Nephron (organoid): Measurements from ENCODE around the gene PTPRN2.
A peak's percentile ranks its signal among the peaks of the same experiment; 100 is the strongest.
"Not testable (repeated sequence)": the region's sequence is repeated elsewhere in the genome, so short reads cannot be mapped to it uniquely, and the experiment has no call there.

Experiments
- H3K27ac Mint-ChIP-seq, 3 experiments: 2 replicates each; pipeline ENCODE4 v1.8.0; 2020; ENCODE audit warnings: mixed read lengths in 3 of 3, mild to moderate bottlenecking in 2 of 3, moderate library complexity in 1 of 3
- H3K27me3 Mint-ChIP-seq: 2 replicates; pipeline ENCODE4 v1.8.0; 2021; ENCODE audit warnings: low read depth, mild to moderate bottlenecking, moderate library complexity, mixed read lengths
- H3K36me3 Mint-ChIP-seq: 2 replicates; pipeline ENCODE4 v1.8.0; 2020; ENCODE audit warnings: low read depth, mixed read lengths
- H3K4me1 Mint-ChIP-seq: 2 replicates; pipeline ENCODE4 v1.8.0; 2020; ENCODE audit warnings: mixed read lengths
- H3K4me3 Mint-ChIP-seq, 3 experiments: 2 replicates each; pipeline ENCODE4 v1.8.0; 2020; ENCODE audit warnings: mild to moderate bottlenecking in 3 of 3, mixed read lengths in 3 of 3, moderate library complexity in 2 of 3
- H3K9me3 Mint-ChIP-seq: 2 replicates; pipeline ENCODE4 v1.8.0; 2020; ENCODE audit warnings: mixed read lengths
- TF ChIP-seq, protein P1 (sequence below), 3 experiments: fragments of 200-600 bp; sonication (generic); IDR thresholded peaks; one replicate each; pipeline ENCODE4 v1.5.0; 2021; ENCODE audit warnings: antibody characterized with exemption in 3 of 3; ENCODE audit not compliant: unreplicated experiment in 3 of 3

PTPRN2 gene

GRCh38 chr7:157984423-157985163 is 603.0 kb downstream of the PTPRN2 start:
- H3K9me3 Mint-ChIP-seq, result no peaks in the 10 kb centered on the region
- TF ChIP-seq, protein P1, sequence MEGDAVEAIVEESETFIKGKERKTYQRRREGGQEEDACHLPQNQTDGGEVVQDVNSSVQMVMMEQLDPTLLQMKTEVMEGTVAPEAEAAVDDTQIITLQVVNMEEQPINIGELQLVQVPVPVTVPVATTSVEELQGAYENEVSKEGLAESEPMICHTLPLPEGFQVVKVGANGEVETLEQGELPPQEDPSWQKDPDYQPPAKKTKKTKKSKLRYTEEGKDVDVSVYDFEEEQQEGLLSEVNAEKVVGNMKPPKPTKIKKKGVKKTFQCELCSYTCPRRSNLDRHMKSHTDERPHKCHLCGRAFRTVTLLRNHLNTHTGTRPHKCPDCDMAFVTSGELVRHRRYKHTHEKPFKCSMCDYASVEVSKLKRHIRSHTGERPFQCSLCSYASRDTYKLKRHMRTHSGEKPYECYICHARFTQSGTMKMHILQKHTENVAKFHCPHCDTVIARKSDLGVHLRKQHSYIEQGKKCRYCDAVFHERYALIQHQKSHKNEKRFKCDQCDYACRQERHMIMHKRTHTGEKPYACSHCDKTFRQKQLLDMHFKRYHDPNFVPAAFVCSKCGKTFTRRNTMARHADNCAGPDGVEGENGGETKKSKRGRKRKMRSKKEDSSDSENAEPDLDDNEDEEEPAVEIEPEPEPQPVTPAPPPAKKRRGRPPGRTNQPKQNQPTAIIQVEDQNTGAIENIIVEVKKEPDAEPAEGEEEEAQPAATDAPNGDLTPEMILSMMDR (IDR thresholded peaks at IDR 0.05; ENCODE audit: unreplicated experiment in 3 of 3), result no peak
- H3K4me3 Mint-ChIP-seq, result no peak overlapping the region
- H3K36me3 Mint-ChIP-seq, result no peaks in the 10 kb centered on the region
- H3K4me1 Mint-ChIP-seq, result peaks cover 31% of the 10 kb centered on the region
- H3K27ac Mint-ChIP-seq, result no peak overlapping the region
- peaks cover 43% of the 10 kb centered on the region for H3K27me3 Mint-ChIP-seq

DNA sequence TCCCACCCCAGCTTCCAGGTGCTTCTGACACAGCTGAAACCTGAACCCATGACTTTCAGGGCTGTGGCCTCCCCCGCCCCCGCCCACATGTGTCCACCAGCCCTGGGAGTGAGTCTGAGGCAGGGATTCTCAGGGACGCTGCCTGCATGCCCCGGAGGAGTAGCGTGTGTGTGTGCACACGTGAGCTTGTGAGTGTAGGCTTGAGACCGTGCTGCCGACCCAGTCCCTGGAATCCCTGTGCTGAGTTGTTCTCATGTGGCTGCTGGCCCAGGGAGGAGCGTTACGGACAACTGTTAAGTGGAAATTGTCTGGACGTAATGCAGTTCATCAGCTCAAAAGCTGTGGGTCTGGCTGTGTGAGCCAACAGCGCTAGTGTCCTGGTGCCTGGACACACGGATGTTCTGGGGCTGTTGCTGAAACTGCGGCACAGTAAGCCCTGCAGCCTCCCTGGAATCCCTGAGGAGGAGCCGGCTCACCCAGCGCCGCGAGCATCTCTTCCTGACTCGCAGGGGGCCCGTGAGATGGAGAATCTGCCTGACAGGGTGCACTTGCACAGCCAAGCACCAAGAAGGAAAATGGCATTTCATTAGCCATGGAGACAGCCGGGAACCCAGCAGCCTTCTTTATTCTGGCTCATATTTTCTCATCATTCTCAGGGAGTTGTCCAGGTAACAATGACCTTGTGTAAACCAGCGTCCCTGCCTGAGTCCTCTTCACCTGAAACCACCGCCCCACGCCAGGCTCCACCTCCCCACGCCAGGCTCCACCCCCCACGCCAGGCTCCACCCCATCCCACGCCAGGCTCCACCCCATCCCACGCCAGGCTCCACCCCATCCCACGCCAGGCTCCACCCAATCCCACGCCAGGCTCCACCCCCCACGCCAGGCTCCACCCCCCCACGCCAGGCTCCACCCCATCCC is 603.9 kb downstream of the PTPRN2 start:
- Mint-ChIP-seq H3K4me1 (peaks cover 31% of the 10 kb centered on the region), H3K9me3 (no peaks in the 10 kb centered on the region), H3K27me3 (peaks cover 37% of the 10 kb centered on the region), H3K4me3 (no peak overlapping the region), H3K27ac (no peak overlapping the region), H3K36me3 (no peaks in the 10 kb centered on the region)
- TF ChIP-seq, protein P1 (IDR thresholded peaks at IDR 0.05; ENCODE audit: unreplicated experiment in 3 of 3), result no peak

DNA sequence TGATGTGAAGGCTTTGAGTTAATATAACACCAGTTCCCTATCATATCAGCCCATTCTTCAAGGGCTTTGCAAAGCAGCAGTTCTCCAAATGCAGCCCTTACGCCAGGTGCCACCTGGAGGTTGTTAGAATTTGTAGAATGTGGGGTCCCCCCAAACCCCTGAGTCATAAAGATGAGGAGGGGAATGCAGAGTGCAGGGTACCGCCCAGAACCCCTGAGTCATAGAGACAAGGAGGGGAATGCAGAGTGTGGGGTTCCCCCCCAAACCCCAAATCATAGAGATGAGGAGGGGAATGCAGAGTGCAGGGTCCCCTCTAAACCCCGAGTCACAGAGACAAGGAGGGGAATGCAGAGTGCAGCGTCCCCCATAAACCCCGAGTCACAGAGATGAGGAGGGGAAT is 605.8 kb downstream of the PTPRN2 start:
- TF ChIP-seq, protein P1 (IDR thresholded peaks at IDR 0.05; ENCODE audit: unreplicated experiment in 3 of 3), result no peak
- H3K27ac Mint-ChIP-seq, result no peak overlapping the region
- no peaks in the 10 kb centered on the region for H3K36me3 Mint-ChIP-seq
- no peak overlapping the region for H3K4me3 Mint-ChIP-seq
- H3K9me3 Mint-ChIP-seq, result no peaks in the 10 kb centered on the region
- peaks cover 19% of the 10 kb centered on the region for H3K4me1 Mint-ChIP-seq
- peaks cover 29% of the 10 kb centered on the region for H3K27me3 Mint-ChIP-seq

DNA sequence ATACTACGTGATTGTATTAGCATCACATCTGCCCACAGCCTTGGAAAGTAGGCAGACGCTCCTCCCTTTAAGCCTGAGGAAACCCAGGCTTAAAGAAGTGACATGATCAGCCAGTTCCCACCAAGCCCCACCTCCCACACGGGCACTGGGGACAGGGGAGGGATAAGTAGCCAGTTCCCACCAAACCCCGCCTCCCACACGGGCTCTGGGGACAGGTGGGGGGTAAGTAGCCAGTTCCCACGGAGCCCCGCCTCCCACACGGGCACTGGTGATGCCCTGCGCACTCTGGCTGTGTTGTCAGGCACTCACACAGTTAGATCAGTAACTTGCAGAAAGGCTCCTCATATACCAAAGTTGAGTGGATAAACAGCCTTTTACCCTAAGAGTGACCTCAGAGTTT is 606.8 kb downstream of the PTPRN2 start:
- Mint-ChIP-seq H3K9me3 (peaks cover 3% of the 10 kb centered on the region), H3K27ac (no peak overlapping the region), H3K4me3 (no peak overlapping the region)

GRCh38 chr7:157980341-157980731 is 607.3 kb downstream of the PTPRN2 start:
- not testable (repeated sequence) for H3K4me1 Mint-ChIP-seq, H3K4me3 Mint-ChIP-seq, H3K9me3 Mint-ChIP-seq, H3K27ac Mint-ChIP-seq, H3K36me3 Mint-ChIP-seq
- H3K27me3 Mint-ChIP-seq, result peaks cover 17% of the 10 kb centered on the region

More for the DNA sequence above, 606.8 kb downstream of the PTPRN2 start:
- peaks cover 21% of the 10 kb centered on the region for H3K27me3 Mint-ChIP-seq
- peaks cover 9% of the 10 kb centered on the region for H3K4me1 Mint-ChIP-seq
- H3K36me3 Mint-ChIP-seq, result no peaks in the 10 kb centered on the region
- TF ChIP-seq, protein P1 (IDR thresholded peaks at IDR 0.05; ENCODE audit: unreplicated experiment in 3 of 3), result no peak

- H3K4me3 Mint-ChIP-seq, result no peak overlapping the region
- peaks cover 2% of the 10 kb centered on the region for H3K4me1 Mint-ChIP-seq
- H3K9me3 Mint-ChIP-seq, result peaks cover 10% of the 10 kb centered on the region
- TF ChIP-seq, protein P1 (IDR thresholded peaks at IDR 0.05; ENCODE audit: unreplicated experiment in 3 of 3), result peak in 2 of 3 experiments; percentile 23 to 29
- H3K27ac Mint-ChIP-seq, result no peak overlapping the region
- H3K36me3 Mint-ChIP-seq, result peaks cover 4% of the 10 kb centered on the region
- H3K27me3 Mint-ChIP-seq, result peaks cover 11% of the 10 kb centered on the region
Observed at GRCh38 chr7:157979636-157980340, 607.8 kb downstream of the PTPRN2 start.
